Smooth muscle cell (in vitro differentiated cells): ENCODE results near the gene ELOB. TPM values are rescaled to one million over a fixed set of nuclear protein-coding genes. Genes with fewer than 3 reads are reported as not detected.

Experiments used
- DNase-seq: peaks from one replicate; lab custom pipeline; 2025; ENCODE audit not compliant: unreplicated experiment; lab: John Stamatoyannopoulos, UW
- H2AFZ ChIP-seq: fragments of 200-600 bp; sonication (generic); 2 replicates; pipeline ENCODE4 v1.6.0; 2016; ENCODE audit warnings: antibody characterized with exemption, low read depth, mild to moderate bottlenecking
- H3F3A ChIP-seq: fragments of 200-600 bp; sonication (generic); 2 replicates; pipeline ENCODE4 v1.6.0; 2017; ENCODE audit warnings: antibody characterized with exemption, low read depth
- H3K27ac ChIP-seq: fragments of 200-600 bp; sonication (generic); 2 replicates; pipeline ENCODE4 v1.5.1; 2016; ENCODE audit warnings: low read depth, mild to moderate bottlenecking
- H3K27me3 ChIP-seq: fragments of 200-600 bp; sonication (generic); 2 replicates; pipeline ENCODE4 v1.6.1; 2016; ENCODE audit warnings: low read depth, mild to moderate bottlenecking
- H3K36me3 ChIP-seq: fragments of 200-600 bp; sonication (generic); 2 replicates; pipeline ENCODE4 v1.5.1; 2016; ENCODE audit warnings: low read depth
- H3K4me1 ChIP-seq: fragments of 200-600 bp; sonication (generic); 2 replicates; pipeline ENCODE4 v1.5.1; 2016; ENCODE audit warnings: low read depth
- H3K4me2 ChIP-seq: fragments of 200-600 bp; sonication (generic); 2 replicates; pipeline ENCODE4 v1.6.0; 2016; ENCODE audit warnings: mild to moderate bottlenecking
- H3K4me3 ChIP-seq: fragments of 200-600 bp; sonication (generic); 2 replicates; pipeline ENCODE4 v1.5.1; 2016; ENCODE audit warnings: mild to moderate bottlenecking
- H3K79me2 ChIP-seq: fragments of 200-600 bp; sonication (generic); 2 replicates; pipeline ENCODE4 v1.6.0; 2016; ENCODE audit warnings: low read depth, mild to moderate bottlenecking
- H3K9ac ChIP-seq: fragments of 200-600 bp; sonication (generic); 2 replicates; pipeline ENCODE4 v1.6.0; 2016; ENCODE audit warnings: low read depth
- H3K9me3 ChIP-seq: fragments of 200-600 bp; sonication (generic); replicated peaks from 2 replicates; pipeline ENCODE4 v1.5.1; 2016; ENCODE audit warnings: low read depth
- H4K20me1 ChIP-seq: fragments of 200-600 bp; sonication (generic); 2 replicates; pipeline ENCODE4 v1.6.0; 2016; ENCODE audit warnings: low read depth
- CTCF ChIP-seq: fragments of 200-600 bp; sonication (generic); IDR thresholded peaks from 2 replicates; pipeline ENCODE4 v1.5.1; 2017; ENCODE audit warnings: borderline replicate concordance, mild to moderate bottlenecking, antibody characterized with exemption; ENCODE audit not compliant: insufficient read depth, poor library complexity, severe bottlenecking
- WGBS: methylation state at CpG from one replicate; pipeline ENCODE4 v1.1.7; 2016; ENCODE audit warnings: low lambda C conversion rate; 5-methylcytosine and 5-hydroxymethylcytosine counted together
- polyA plus RNA-seq: library from polyadenylated mRNA; unstranded; fragments of >200 nt; fragmentation: Nextera tagmentation; extraction: Ambion mirVana; gene quantifications from 2 replicates; pipeline ENCODE4 v1.2.1, GENCODE V29; 2016
- total RNA-seq: library from RNA; depleted of rRNA; stranded (reverse); fragments of >200 nt; gene quantifications from 2 replicates; pipeline ENCODE4 v1.2.3, GENCODE V29; 2014

Gene ELOB
- total and polyA plus RNA-seq, 2 experiments from 2014 or later: 709 to 1,090 TPM

- Histone ChIP-seq H3K4me1 (peaks cover 30% of the 10 kb centered on the region), H3K36me3 (peaks cover 12% of the 10 kb centered on the region), H4K20me1 (peaks cover 58% of the 10 kb centered on the region), H3K27me3 (no peaks in the 10 kb centered on the region), H3K9ac (peak overlapping the region; percentile 100), H3K79me2 (peaks cover 69% of the 10 kb centered on the region), H2AFZ (no peak overlapping the region), H3K27ac (peak overlapping the region; percentile 98), H3F3A (peaks cover 23% of the 10 kb centered on the region), H3K4me3 (peak overlapping the region; percentile 84), H3K9me3 (no peaks in the 10 kb centered on the region), H3K4me2 (peak overlapping the region; percentile 96)
- no peak for DNase-seq
- no peak for TF ChIP-seq CTCF
- under 1% methylated on average over 7 of the region's 7 CpGs for WGBS
These were observed 23.4 kb downstream of the ELOB start for GRCh38 chr16:2753733-2754020.

- peak; percentile 92 for DNase-seq
- Histone ChIP-seq H3K27ac (peak overlapping the region; percentile 98), H3K9me3 (no peaks in the 10 kb centered on the region), H3K79me2 (peaks cover 64% of the 10 kb centered on the region), H2AFZ (no peak overlapping the region), H3K4me1 (peaks cover 30% of the 10 kb centered on the region), H3F3A (peaks cover 20% of the 10 kb centered on the region), H3K27me3 (no peaks in the 10 kb centered on the region), H3K9ac (peak overlapping the region; percentile 100), H3K4me3 (peak overlapping the region; percentile 84), H4K20me1 (peaks cover 53% of the 10 kb centered on the region), H3K4me2 (peak overlapping the region; percentile 96), H3K36me3 (peaks cover 7% of the 10 kb centered on the region)
- WGBS: under 1% methylated on average over 46 of the region's 82 CpGs
- no peak for TF ChIP-seq CTCF
These were observed 24.0 kb downstream of the ELOB start for GRCh38 chr16:2752850-2753732.

- peak within 1 kb of the TSS; percentile 98 for H3K27ac ChIP-seq
- no peaks in the 10 kb centered on the region for H3K9me3 ChIP-seq
- H3K4me3 ChIP-seq: peak within 1 kb of the TSS; percentile 84
- H3K4me2 ChIP-seq: peak within 1 kb of the TSS; percentile 96
- WGBS: 1% methylated on average over 91 of the region's 99 CpGs
- peaks cover 30% of the 10 kb centered on the region for H3K4me1 ChIP-seq
- H3K9ac ChIP-seq: peak within 1 kb of the TSS; percentile 100
- H3K79me2 ChIP-seq: peaks cover 55% of the 10 kb centered on the region
- no peak for TF ChIP-seq CTCF
- DNase-seq: peak; percentile 98
- H3K36me3 ChIP-seq: no peaks in the 10 kb centered on the region
- H3K27me3 ChIP-seq: no peaks in the 10 kb centered on the region
- H2AFZ ChIP-seq: peak within 1 kb of the TSS; percentile 93
- H4K20me1 ChIP-seq: peaks cover 44% of the 10 kb centered on the region
- H3F3A ChIP-seq: peaks cover 19% of the 10 kb centered on the region
These were observed 24.8 kb downstream of the ELOB start, which contains the start of gene SRRM2 for GRCh38 chr16:2752035-2752849. Gene SRRM2 (plus strand): TSS chr16:2752638. CDS start chr16:2756365, 3,727 bp downstream.
